A549 (cell line): Measurements from ENCODE around the gene LSM3.

Source experiments
- CTCF ChIP-seq: fragments of >200 bp; sonication (Bioruptor Twin); formaldehyde crosslinking; IDR thresholded peaks from 3 replicates; pipeline ENCODE4 v1.5.1; 2016
- ELK1 ChIP-seq: fragments of 150-350 bp; IDR thresholded peaks from 2 replicates; pipeline ENCODE4 v1.6.1; 2014; ENCODE audit warnings: low read depth, mild to moderate bottlenecking, low read length
- HDAC2 ChIP-seq: fragments of 200-600 bp; sonication (generic); IDR thresholded peaks from 2 replicates; pipeline ENCODE4 v1.6.1; 2016
- JUN ChIP-seq, 2 experiments: fragments of >200 bp; sonication (Bioruptor Twin); formaldehyde crosslinking; IDR thresholded peaks; 2 replicates in 1 of 2; 3 replicates in 1 of 2; pipeline ENCODE4 v1.6.1; 2016 to 2017
- MAX ChIP-seq: IDR thresholded peaks from 2 replicates; pipeline ENCODE4 v1.6.1; 2012
- MAZ ChIP-seq: fragments of 150-350 bp; IDR thresholded peaks from 2 replicates; pipeline ENCODE4 v1.6.1; 2014; ENCODE audit warnings: antibody characterized with exemption, low read depth, low read length, borderline replicate concordance
- RCOR1 ChIP-seq: fragments of 150-350 bp; IDR thresholded peaks from 2 replicates; pipeline ENCODE4 v1.6.1; 2014; ENCODE audit warnings: antibody characterized with exemption, low read length, low read depth
- TP53 ChIP-seq: fragments of 250-450 bp; sonication (Bioruptor Pico); IDR thresholded peaks from 2 replicates; pipeline ENCODE4 v1.5.0; 2021; ENCODE audit warnings: mild to moderate bottlenecking, moderate library complexity

GRCh38 chr3:14243782-14244181 lies 65.2 kb downstream of the LSM3 start:
- TF ChIP-seq MAX (no peak), MAZ (no peak), CTCF (no peak), RCOR1 (no peak), JUN (IDR thresholded peaks at IDR 0.05) (no peak), HDAC2 (no peak), ELK1 (no peak), TP53 (no peak)
